Activated naive CD8-positive, alpha-beta T cell treated with anti-CD3 and anti-CD28 coated beads, Interleukin-2, amount 50 U/mL, for 24 hours (primary cell): ENCODE data around the gene DRAXIN.
A peak's percentile ranks its signal among the peaks of the same experiment; 100 is the strongest.

Experiments used
- ATAC-seq: fragments of 150-1000 bp; cut with Tn5 transposase; one replicate; pipeline ENCODE4 v1.10.0; 2021
- DNase-seq: peaks from one replicate; pipeline ENCODE4 v3.0.0; 2021
- H3K27ac Mint-ChIP-seq: one replicate; pipeline ENCODE4 v1.8.0; 2021; ENCODE audit warnings: mild to moderate bottlenecking, mixed read lengths
- H3K27me3 Mint-ChIP-seq: one replicate; pipeline ENCODE4 v1.8.0; 2021; ENCODE audit warnings: mixed read lengths
- H3K36me3 Mint-ChIP-seq: one replicate; pipeline ENCODE4 v1.8.0; 2021; ENCODE audit warnings: low read depth, mixed read lengths
- H3K4me1 Mint-ChIP-seq: one replicate; pipeline ENCODE4 v1.8.0; 2021; ENCODE audit warnings: mixed read lengths
- H3K4me3 Mint-ChIP-seq: one replicate; pipeline ENCODE4 v1.8.0; 2021; ENCODE audit warnings: mild to moderate bottlenecking, moderate library complexity, mixed read lengths
- H3K9me3 Mint-ChIP-seq: one replicate; pipeline ENCODE4 v1.8.0; 2021; ENCODE audit warnings: mixed read lengths

DRAXIN gene

DNA sequence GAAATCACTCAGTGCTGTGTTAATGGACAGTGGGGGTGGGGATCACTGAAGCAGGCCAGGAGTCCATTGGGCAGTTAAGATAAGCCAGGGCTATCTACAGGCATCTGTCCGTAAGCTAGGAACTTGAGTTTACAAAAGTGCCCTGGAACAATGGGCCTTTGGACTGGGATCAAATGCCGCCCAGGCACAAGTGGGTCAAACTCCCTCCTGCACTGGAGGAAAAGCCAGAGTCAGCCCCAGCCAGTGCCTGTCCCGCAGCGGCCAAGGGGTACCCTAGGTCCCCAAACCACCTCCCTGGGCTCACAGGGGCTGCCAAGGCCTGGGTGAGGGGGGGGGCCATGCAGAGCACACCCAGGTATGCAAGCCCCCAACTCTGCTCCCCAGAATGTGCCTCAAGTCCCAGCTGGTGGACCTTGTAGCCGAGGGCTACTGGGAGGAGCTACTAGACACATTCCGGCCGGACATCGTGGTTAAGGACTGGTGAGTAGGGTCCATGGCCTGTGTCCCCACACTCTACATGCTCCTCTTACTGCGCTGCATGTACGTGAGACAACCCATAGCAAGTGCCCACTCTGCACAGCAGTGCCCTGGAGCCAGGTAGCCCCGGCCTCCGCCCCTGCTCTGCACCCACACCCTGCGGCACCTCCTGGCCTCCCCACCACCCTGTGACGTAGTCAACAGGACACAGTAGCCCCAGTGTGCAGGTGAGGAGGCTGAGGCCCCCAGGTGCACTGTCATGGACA lies 19.8 kb upstream of the DRAXIN start:
- Mint-ChIP-seq H3K9me3 (no peaks in the 10 kb centered on the region), H3K4me1 (peaks cover 3% of the 10 kb centered on the region), H3K27me3 (no peaks in the 10 kb centered on the region), H3K36me3 (peaks cover 11% of the 10 kb centered on the region), H3K27ac (no peak overlapping the region), H3K4me3 (no peak overlapping the region)
- DNase-seq (no peak), ATAC-seq (peak; percentile 37)

DNA sequence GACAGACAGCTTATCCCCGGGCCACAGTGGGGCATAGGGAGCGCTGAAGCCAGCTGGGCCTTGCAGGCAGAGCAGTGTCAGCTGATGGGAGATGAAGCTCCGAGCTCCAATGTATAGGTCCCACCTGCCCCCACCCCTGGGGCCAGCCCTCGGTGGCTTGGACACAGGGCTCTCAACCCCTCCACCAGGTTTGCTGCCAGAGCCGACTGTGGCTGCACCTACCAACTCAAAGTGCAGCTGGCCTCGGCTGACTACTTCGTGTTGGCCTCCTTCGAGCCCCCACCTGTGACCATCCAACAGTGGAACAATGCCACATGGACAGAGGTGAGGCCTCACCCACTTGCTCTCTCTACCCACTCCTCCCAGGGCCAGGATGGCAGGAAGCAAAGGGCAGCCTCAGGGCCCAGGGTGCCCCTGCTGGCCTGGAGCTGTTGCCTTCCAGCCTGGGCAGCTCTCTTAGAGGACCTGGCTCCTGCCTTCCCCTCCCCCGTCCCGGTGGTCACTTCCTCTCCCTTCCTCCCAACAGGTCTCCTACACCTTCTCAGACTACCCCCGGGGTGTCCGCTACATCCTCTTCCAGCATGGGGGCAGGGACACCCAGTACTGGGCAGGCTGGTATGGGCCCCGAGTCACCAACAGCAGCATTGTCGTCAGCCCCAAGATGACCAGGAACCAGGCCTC lies 18.3 kb upstream of the DRAXIN start:
- no peaks in the 10 kb centered on the region for H3K9me3 Mint-ChIP-seq
- H3K27me3 Mint-ChIP-seq, result no peaks in the 10 kb centered on the region
- DNase-seq (no peak), ATAC-seq (no peak)
- no peak overlapping the region for H3K27ac Mint-ChIP-seq
- H3K4me1 Mint-ChIP-seq, result peaks cover 3% of the 10 kb centered on the region
- H3K36me3 Mint-ChIP-seq, result peaks cover 11% of the 10 kb centered on the region
- no peak overlapping the region for H3K4me3 Mint-ChIP-seq

DNA sequence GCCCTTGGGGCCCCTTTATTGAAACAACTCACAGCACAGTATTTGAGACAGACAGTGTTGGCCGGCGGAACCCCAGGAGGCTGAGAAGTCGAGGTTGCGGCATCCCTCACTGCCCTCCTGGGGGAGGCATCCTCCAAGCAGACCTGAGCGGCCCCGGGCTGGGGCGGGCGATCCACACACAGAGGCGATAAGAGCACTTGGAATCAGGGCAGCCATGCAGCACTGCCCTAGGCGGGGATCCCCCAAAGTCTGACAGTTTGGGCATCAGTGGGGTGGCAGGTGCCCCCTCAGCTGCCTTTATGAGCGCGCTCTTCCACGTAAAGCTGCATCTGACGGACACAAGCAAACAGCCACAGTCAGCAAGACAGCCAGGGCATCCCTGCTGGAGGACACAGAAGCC lies 17.0 kb upstream of the DRAXIN start:
- H3K4me1 Mint-ChIP-seq, result peaks cover 7% of the 10 kb centered on the region
- no peak for ATAC-seq
- no peak overlapping the region for H3K4me3 Mint-ChIP-seq

GRCh38 chr1:11675325-11675724 lies 16.2 kb upstream of the DRAXIN start:
- peaks cover 10% of the 10 kb centered on the region for H3K4me1 Mint-ChIP-seq
- H3K4me3 Mint-ChIP-seq, result no peak overlapping the region
- no peak overlapping the region for H3K27ac Mint-ChIP-seq
- no peaks in the 10 kb centered on the region for H3K27me3 Mint-ChIP-seq
- DNase-seq (no peak), ATAC-seq (no peak)
- H3K36me3 Mint-ChIP-seq, result peaks cover 11% of the 10 kb centered on the region
- no peaks in the 10 kb centered on the region for H3K9me3 Mint-ChIP-seq

More for the DNA sequence above, 17.0 kb upstream of the DRAXIN start:
- Mint-ChIP-seq H3K9me3 (no peaks in the 10 kb centered on the region), H3K27ac (no peak overlapping the region), H3K36me3 (peaks cover 11% of the 10 kb centered on the region), H3K27me3 (no peaks in the 10 kb centered on the region)
- no peak for DNase-seq

- peaks cover 8% of the 10 kb centered on the region for H3K36me3 Mint-ChIP-seq
- no peak overlapping the region for H3K27ac Mint-ChIP-seq
- no peak overlapping the region for H3K4me3 Mint-ChIP-seq
- ATAC-seq, result no peak
- no peaks in the 10 kb centered on the region for H3K9me3 Mint-ChIP-seq
- H3K4me1 Mint-ChIP-seq, result peaks cover 8% of the 10 kb centered on the region
- H3K27me3 Mint-ChIP-seq, result no peaks in the 10 kb centered on the region
- no peak for DNase-seq
Measured at GRCh38 chr1:11676386-11677103, 15.0 kb upstream of the DRAXIN start.

DNA sequence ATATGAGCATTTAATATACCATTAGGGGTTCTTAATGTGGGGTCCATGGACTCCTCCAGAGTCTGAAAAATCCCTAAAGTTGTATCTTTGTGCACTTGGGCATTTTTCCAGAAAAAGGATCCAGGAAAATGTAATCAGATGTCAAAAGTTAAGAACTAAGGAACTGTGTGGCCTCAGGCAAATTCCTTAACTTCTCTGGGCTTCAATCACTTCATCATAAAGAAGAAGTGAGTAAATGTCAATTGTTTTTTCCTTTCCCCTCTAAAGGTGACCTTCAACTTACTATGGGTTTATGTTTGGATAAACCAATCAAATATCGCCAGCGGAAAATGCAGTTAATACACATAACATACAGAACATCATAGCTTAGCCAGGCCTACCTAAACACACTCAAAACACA lies 13.1 kb upstream of the DRAXIN start:
- no peaks in the 10 kb centered on the region for H3K9me3 Mint-ChIP-seq
- peaks cover 13% of the 10 kb centered on the region for H3K4me1 Mint-ChIP-seq
- H3K27ac Mint-ChIP-seq, result no peak overlapping the region
- DNase-seq (no peak), ATAC-seq (no peak)
- H3K27me3 Mint-ChIP-seq, result no peaks in the 10 kb centered on the region
- peaks cover 5% of the 10 kb centered on the region for H3K36me3 Mint-ChIP-seq
- no peak overlapping the region for H3K4me3 Mint-ChIP-seq

- peak overlapping the region; percentile 86 for H3K4me3 Mint-ChIP-seq
- peak overlapping the region; percentile 64 for H3K27ac Mint-ChIP-seq
- H3K36me3 Mint-ChIP-seq, result peaks cover 3% of the 10 kb centered on the region
- H3K9me3 Mint-ChIP-seq, result no peaks in the 10 kb centered on the region
- ATAC-seq, result peak; percentile 12
- H3K4me1 Mint-ChIP-seq, result peaks cover 13% of the 10 kb centered on the region
- no peak for DNase-seq
- H3K27me3 Mint-ChIP-seq, result peaks cover 2% of the 10 kb centered on the region
Measured at GRCh38 chr1:11680270-11681070, 11.0 kb upstream of the DRAXIN start.

- peak within 1 kb of the TSS; percentile 79 for H3K27ac Mint-ChIP-seq
- H3K4me1 Mint-ChIP-seq, result peaks cover 13% of the 10 kb centered on the region
- no peaks in the 10 kb centered on the region for H3K36me3 Mint-ChIP-seq
- ATAC-seq (peak; percentile 94), DNase-seq (peak; percentile 93)
- H3K9me3 Mint-ChIP-seq, result no peaks in the 10 kb centered on the region
- peaks cover 2% of the 10 kb centered on the region for H3K27me3 Mint-ChIP-seq
- peak within 1 kb of the TSS; percentile 86 for H3K4me3 Mint-ChIP-seq
Measured at GRCh38 chr1:11681071-11681771, 10.3 kb upstream of the DRAXIN start, which contains the start of gene MAD2L2. MAD2L2 (minus strand) TSS chr1:11681148; CDS start chr1:11680601, 547 bp downstream.

GRCh38 chr1:11682287-11682771 lies 9.2 kb upstream of the DRAXIN start:
- no peak for DNase-seq
- Mint-ChIP-seq H3K27me3 (peaks cover 2% of the 10 kb centered on the region), H3K4me3 (peak overlapping the region; percentile 86), H3K9me3 (no peaks in the 10 kb centered on the region), H3K36me3 (no peaks in the 10 kb centered on the region), H3K4me1 (peaks cover 13% of the 10 kb centered on the region), H3K27ac (no peak overlapping the region)
- no peak for ATAC-seq

- no peaks in the 10 kb centered on the region for H3K36me3 Mint-ChIP-seq
- no peaks in the 10 kb centered on the region for H3K9me3 Mint-ChIP-seq
- ATAC-seq (no peak), DNase-seq (no peak)
- H3K4me1 Mint-ChIP-seq, result peaks cover 13% of the 10 kb centered on the region
- H3K4me3 Mint-ChIP-seq, result no peak overlapping the region
- peaks cover 5% of the 10 kb centered on the region for H3K27me3 Mint-ChIP-seq
- H3K27ac Mint-ChIP-seq, result no peak overlapping the region
Measured at GRCh38 chr1:11682799-11683198, 8.7 kb upstream of the DRAXIN start.

DNA sequence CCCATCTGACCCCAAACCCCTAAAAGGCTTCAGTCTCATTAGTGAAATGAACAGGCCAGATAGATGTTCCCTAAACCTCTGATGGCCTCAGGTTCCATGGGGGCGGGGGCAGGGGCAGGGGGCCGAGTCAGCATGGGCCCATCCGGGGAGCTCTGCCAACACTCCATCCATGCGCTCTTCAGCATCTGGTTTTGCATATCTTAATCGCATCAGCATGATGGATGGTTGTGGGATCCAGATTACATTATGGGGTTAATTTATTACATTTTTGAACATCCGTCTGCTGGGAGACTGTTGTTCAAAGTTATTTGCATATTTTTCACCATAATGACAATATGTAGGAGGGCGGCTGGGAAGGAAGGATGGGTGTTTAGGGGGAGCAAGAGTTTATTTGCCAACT lies 7.4 kb upstream of the DRAXIN start:
- DNase-seq, result no peak
- H3K27me3 Mint-ChIP-seq, result peaks cover 14% of the 10 kb centered on the region
- ATAC-seq, result no peak
- H3K36me3 Mint-ChIP-seq, result no peaks in the 10 kb centered on the region
- no peak overlapping the region for H3K27ac Mint-ChIP-seq
- H3K4me1 Mint-ChIP-seq, result peaks cover 10% of the 10 kb centered on the region
- no peak overlapping the region for H3K4me3 Mint-ChIP-seq
- no peaks in the 10 kb centered on the region for H3K9me3 Mint-ChIP-seq

- Mint-ChIP-seq H3K4me3 (no peak overlapping the region), H3K27ac (no peak overlapping the region)
- ATAC-seq, result no peak
Measured at GRCh38 chr1:11685210-11685752, 6.2 kb upstream of the DRAXIN start.

GRCh38 chr1:11688506-11688905 lies 3.0 kb upstream of the DRAXIN start:
- H3K4me1 Mint-ChIP-seq, result peaks cover 20% of the 10 kb centered on the region
- ATAC-seq, result no peak
- H3K9me3 Mint-ChIP-seq, result no peaks in the 10 kb centered on the region
- no peaks in the 10 kb centered on the region for H3K36me3 Mint-ChIP-seq
- no peak for DNase-seq
- peaks cover 40% of the 10 kb centered on the region for H3K27me3 Mint-ChIP-seq
- no peak overlapping the region for H3K27ac Mint-ChIP-seq
- no peak overlapping the region for H3K4me3 Mint-ChIP-seq

More at GRCh38 chr1:11685210-11685752, 6.2 kb upstream of the DRAXIN start:
- Mint-ChIP-seq H3K4me1 (peaks cover 7% of the 10 kb centered on the region), H3K36me3 (no peaks in the 10 kb centered on the region), H3K9me3 (no peaks in the 10 kb centered on the region), H3K27me3 (peaks cover 22% of the 10 kb centered on the region)
- no peak for DNase-seq
